ENCODE data around the gene SMKR1. TPM values are rescaled to one million over a fixed set of nuclear protein-coding genes. Genes with fewer than 3 reads are reported as not detected.

Gene SMKR1
- total RNA-seq (2022; extraction: Qiagen RNA extraction) = 7.4 to 8.4 TPM (median 7.8 TPM) in 5 replicates

GRCh38 chr7:129501760-129502707 lies at the start of gene SMKR1:
Gene SMKR1, plus strand, starts transcription at chr7:129502531. Its CDS starts 294 bp downstream, at chr7:129502825.

Other genes with a start within 250 kb of the SMKR1 start
- gene STRIP2, start 68.1 kb upstream of the SMKR1 start, total RNA-seq (2022; extraction: Qiagen RNA extraction) = 4.5 to 6.9 TPM (median 6.0 TPM) in 5 replicates
- gene NRF1, start 109.2 kb downstream of the SMKR1 start, total RNA-seq (2022; extraction: Qiagen RNA extraction) = 9.2 to 10.3 TPM (median 9.8 TPM) in 5 replicates

Data from A549 treated with AZD2906 at 1 μM for 4 hours (cell line).